MM.1S (cell line): ENCODE results near the gene RAI1.

Experiments
- DNase-seq: peaks from one replicate; pipeline ENCODE4 v3.0.0-alpha.2; 2015
- H2AFZ ChIP-seq: fragments of 300-600 bp; sonication (generic); 2 replicates; pipeline ENCODE4 v1.6.0; 2016; ENCODE audit warnings: antibody characterized with exemption, low read length
- H3F3A ChIP-seq: fragments of 300-600 bp; sonication (generic); 2 replicates; pipeline ENCODE4 v1.6.1; 2016; ENCODE audit warnings: mild to moderate bottlenecking, antibody characterized with exemption, low read length, moderate library complexity, mixed read lengths; ENCODE audit not compliant: insufficient read depth
- H3K27ac ChIP-seq: fragments of 300-600 bp; sonication (generic); 2 replicates; pipeline ENCODE4 v1.5.1; 2016; ENCODE audit warnings: mild to moderate bottlenecking, low read length
- H3K27me3 ChIP-seq: fragments of 300-600 bp; sonication (generic); replicated peaks from 2 replicates; pipeline ENCODE4 v1.6.0; 2016; ENCODE audit warnings: low read length; ENCODE audit not compliant: insufficient read depth
- H3K36me3 ChIP-seq: fragments of 300-600 bp; sonication (generic); replicated peaks from 2 replicates; pipeline ENCODE4 v1.6.1; 2016; ENCODE audit warnings: mild to moderate bottlenecking, low read length, mixed read lengths; ENCODE audit not compliant: insufficient read depth
- H3K4me1 ChIP-seq: fragments of 300-600 bp; sonication (generic); 2 replicates; pipeline ENCODE4 v1.6.1; 2016; ENCODE audit warnings: low read length, mixed read lengths
- H3K4me2 ChIP-seq: fragments of 300-600 bp; sonication (generic); 2 replicates; pipeline ENCODE4 v1.6.0; 2016; ENCODE audit warnings: low read depth, low read length
- H3K4me3 ChIP-seq: fragments of 300-600 bp; sonication (generic); 2 replicates; pipeline ENCODE4 v1.5.1; 2016; ENCODE audit warnings: low read length, mixed read lengths
- H3K79me2 ChIP-seq: fragments of 300-600 bp; sonication (generic); 2 replicates; pipeline ENCODE4 v1.6.1; 2016; ENCODE audit warnings: mixed run types, low read length, mixed read lengths
- H3K9ac ChIP-seq: fragments of 300-600 bp; sonication (generic); 2 replicates; pipeline ENCODE4 v1.6.1; 2016; ENCODE audit warnings: low read length, mixed read lengths
- H3K9me2 ChIP-seq: fragments of 300-600 bp; sonication (generic); replicated peaks from 2 replicates; pipeline ENCODE4 v1.6.1; 2016; ENCODE audit warnings: mild to moderate bottlenecking, low read length, mixed read lengths; ENCODE audit not compliant: insufficient read depth
- H3K9me3 ChIP-seq: fragments of 300-600 bp; sonication (generic); replicated peaks from 2 replicates; pipeline ENCODE4 v1.6.1; 2016; ENCODE audit warnings: mild to moderate bottlenecking, low read length, mixed read lengths; ENCODE audit not compliant: insufficient read depth
- H4K20me1 ChIP-seq: fragments of 300-600 bp; sonication (generic); 2 replicates; pipeline ENCODE4 v1.6.1; 2016; ENCODE audit warnings: mild to moderate bottlenecking, low read length, moderate library complexity, mixed read lengths; ENCODE audit not compliant: insufficient read depth
- CTCF ChIP-seq: fragments of 300-600 bp; sonication (generic); IDR thresholded peaks from 2 replicates; pipeline ENCODE4 v1.5.1; 2016; ENCODE audit warnings: antibody characterized with exemption, low read length, mixed read lengths
- EZH2 ChIP-seq: fragments of 300-600 bp; sonication (generic); optimal IDR thresholded peaks from 2 replicates; pipeline ENCODE3; 2017; ENCODE audit warnings: low read depth, mild to moderate bottlenecking, antibody characterized with exemption, low read length, mixed read lengths
- EZH2phosphoT487 ChIP-seq: fragments of 300-600 bp; sonication (generic); IDR thresholded peaks from 2 replicates; pipeline ENCODE4 v1.6.1; 2018; ENCODE audit warnings: antibody characterized with exemption, low read length

Gene RAI1

DNA sequence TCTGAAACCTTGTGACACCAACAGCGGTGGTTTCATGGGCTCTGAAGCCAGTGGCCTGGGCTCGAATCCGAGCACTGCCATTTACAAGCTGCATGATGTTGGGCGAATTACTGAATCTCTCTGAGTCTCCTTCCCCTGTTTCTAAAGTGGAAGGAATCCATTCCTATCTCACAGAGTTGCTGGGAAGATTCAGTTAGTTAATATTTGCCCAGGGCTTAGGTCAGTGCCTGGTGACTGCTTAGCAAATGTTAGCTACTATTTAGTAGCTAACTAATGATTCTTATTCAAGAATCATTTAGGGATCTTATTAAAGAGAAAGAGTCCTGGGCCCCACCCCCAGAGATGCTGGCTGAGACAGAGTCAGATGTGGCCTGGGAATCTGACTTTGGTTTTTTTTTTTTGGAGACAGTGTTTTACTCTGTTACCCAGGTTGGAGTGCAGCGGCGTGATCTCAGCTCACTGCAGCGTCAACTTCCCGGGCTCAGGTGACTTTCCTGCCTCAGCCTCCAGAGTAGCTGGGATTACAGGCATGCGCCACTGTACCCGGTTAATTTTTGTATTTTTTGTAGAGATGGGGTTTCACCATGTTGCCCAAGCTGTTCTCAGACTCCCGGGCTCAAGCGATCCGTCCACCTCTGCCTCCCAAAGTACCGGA lies 33.6 kb upstream of the RAI1 start:
- Histone ChIP-seq H2AFZ (no peak overlapping the region), H3K27ac (no peak overlapping the region), H3K4me3 (no peak overlapping the region), H3K9me3 (no peaks in the 10 kb centered on the region), H3K27me3 (no peaks in the 10 kb centered on the region), H3K4me1 (no peaks in the 10 kb centered on the region), H3K4me2 (no peak overlapping the region), H3F3A (no peaks in the 10 kb centered on the region), H3K36me3 (no peaks in the 10 kb centered on the region), H3K9me2 (no peaks in the 10 kb centered on the region), H3K79me2 (no peaks in the 10 kb centered on the region), H4K20me1 (no peaks in the 10 kb centered on the region), H3K9ac (no peak overlapping the region)
- no peak for DNase-seq
- no peak for TF ChIP-seq EZH2phosphoT487

GRCh38 chr17:17648762-17649161 lies 32.5 kb upstream of the RAI1 start:
- Histone ChIP-seq H3K4me3 (no peak overlapping the region), H3K9me3 (no peaks in the 10 kb centered on the region)
- TF ChIP-seq EZH2phosphoT487 (no peak), EZH2 (no peak), CTCF (no peak)

DNA sequence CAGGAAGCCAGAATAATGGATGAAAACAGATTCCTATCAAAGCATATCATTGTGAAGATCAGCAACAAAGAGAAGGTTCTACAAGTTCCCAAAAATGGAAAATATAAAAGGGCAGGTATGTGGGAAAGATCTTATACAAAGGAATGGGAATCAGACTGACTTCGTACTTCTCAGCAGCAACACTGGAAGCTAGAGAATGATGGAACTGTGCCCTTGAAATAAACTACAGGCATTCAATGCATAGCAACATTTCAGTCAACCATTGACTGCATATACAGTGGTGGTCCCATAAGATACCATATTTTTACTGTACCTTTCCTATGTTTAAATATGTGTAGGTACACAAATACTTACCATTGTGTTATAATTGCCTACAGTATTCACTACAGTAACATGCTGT lies 30.3 kb upstream of the RAI1 start:
- H2AFZ ChIP-seq = no peak overlapping the region
- no peaks in the 10 kb centered on the region for H3K36me3 ChIP-seq
- no peaks in the 10 kb centered on the region for H3K9me2 ChIP-seq
- H3K9ac ChIP-seq = no peak overlapping the region
- no peak overlapping the region for H3K4me3 ChIP-seq
- no peaks in the 10 kb centered on the region for H3K9me3 ChIP-seq
- H3K79me2 ChIP-seq = no peaks in the 10 kb centered on the region
- H3K27me3 ChIP-seq = no peaks in the 10 kb centered on the region
- no peaks in the 10 kb centered on the region for H3K4me1 ChIP-seq
- H3F3A ChIP-seq = no peaks in the 10 kb centered on the region
- DNase-seq = no peak
- H3K4me2 ChIP-seq = no peak overlapping the region
- TF ChIP-seq CTCF = no peak
- no peak for TF ChIP-seq EZH2phosphoT487
- TF ChIP-seq EZH2 = no peak
- no peaks in the 10 kb centered on the region for H4K20me1 ChIP-seq
- no peak overlapping the region for H3K27ac ChIP-seq

More at GRCh38 chr17:17648762-17649161, 32.5 kb upstream of the RAI1 start:
- Histone ChIP-seq H3F3A (no peaks in the 10 kb centered on the region), H3K27ac (no peak overlapping the region), H4K20me1 (no peaks in the 10 kb centered on the region), H3K36me3 (no peaks in the 10 kb centered on the region), H3K79me2 (no peaks in the 10 kb centered on the region), H3K27me3 (no peaks in the 10 kb centered on the region), H3K4me1 (no peaks in the 10 kb centered on the region), H3K9ac (no peak overlapping the region), H3K4me2 (no peak overlapping the region), H3K9me2 (no peaks in the 10 kb centered on the region), H2AFZ (no peak overlapping the region)
- DNase-seq = no peak

DNA sequence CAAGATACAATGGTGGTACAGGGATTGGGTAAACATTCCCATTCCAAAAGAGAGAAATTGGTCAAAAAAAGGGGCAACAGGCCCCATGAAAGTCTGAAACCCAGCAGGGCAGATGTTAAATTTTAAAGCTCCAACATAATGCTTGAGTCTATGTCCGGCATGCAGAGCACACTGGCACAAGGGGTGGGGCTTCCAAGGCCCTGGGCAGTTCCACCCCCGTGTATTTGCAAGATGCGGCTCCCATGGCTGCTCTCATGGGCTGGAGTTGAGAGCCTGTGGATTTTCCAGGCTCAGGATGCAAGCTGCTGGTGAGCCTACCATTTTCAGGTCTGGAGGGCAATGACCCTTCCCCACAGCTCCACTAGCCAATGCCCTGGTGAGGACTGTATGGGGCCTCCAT lies 27.9 kb upstream of the RAI1 start:
- Histone ChIP-seq H4K20me1 (no peaks in the 10 kb centered on the region), H3F3A (no peaks in the 10 kb centered on the region), H2AFZ (no peak overlapping the region), H3K27me3 (no peaks in the 10 kb centered on the region), H3K79me2 (no peaks in the 10 kb centered on the region), H3K36me3 (no peaks in the 10 kb centered on the region), H3K4me1 (no peaks in the 10 kb centered on the region), H3K9ac (no peak overlapping the region), H3K4me3 (no peak overlapping the region), H3K9me3 (no peaks in the 10 kb centered on the region), H3K4me2 (no peak overlapping the region), H3K9me2 (no peaks in the 10 kb centered on the region), H3K27ac (no peak overlapping the region)
- TF ChIP-seq EZH2phosphoT487 (no peak), EZH2 (no peak), CTCF (no peak)
- DNase-seq = no peak
